ENCODE results near the gene CALML5.

The CALML5 gene

DNA sequence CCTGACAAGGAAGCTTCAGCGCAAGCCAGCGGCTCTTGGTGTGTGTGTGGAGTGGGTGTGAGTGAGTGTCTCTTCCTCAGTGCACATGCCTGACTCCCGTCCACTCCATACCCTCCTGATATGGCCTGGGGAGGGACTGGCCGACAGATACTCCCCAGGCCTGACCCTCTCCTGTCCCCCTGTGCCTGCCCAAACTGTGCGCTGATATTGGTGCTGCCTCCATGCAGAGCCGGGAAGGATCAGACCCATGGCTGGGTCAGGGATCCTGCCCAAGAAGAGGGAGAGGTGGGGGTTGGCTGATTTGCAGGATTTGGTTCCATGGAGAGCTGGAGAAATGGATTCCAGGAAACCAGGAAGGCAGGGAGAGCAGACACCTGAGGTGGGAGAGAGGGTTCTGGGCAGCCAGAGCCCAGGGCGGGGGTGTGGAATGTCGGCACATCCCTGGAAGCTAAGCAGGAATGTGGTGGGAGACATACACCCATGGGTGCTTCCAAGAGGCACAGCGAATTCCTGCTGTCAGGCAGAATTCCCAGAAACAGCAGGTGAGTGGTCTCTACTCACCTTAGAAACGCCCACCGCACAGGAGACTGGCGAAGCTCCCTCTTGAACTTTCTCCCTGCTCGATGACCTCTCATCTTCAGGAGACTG lies 6.3 kb downstream of the CALML5 start:
- no peak for DNase-seq (ENCODE audit: low read depth)
- H3K4me3 ChIP-seq (ENCODE audit: low read depth, low read length) = no peak overlapping the region
- TF ChIP-seq CTCF (conservative IDR thresholded peaks at IDR 0.05; ENCODE audit: low read depth, low read length) = no peak

DNA sequence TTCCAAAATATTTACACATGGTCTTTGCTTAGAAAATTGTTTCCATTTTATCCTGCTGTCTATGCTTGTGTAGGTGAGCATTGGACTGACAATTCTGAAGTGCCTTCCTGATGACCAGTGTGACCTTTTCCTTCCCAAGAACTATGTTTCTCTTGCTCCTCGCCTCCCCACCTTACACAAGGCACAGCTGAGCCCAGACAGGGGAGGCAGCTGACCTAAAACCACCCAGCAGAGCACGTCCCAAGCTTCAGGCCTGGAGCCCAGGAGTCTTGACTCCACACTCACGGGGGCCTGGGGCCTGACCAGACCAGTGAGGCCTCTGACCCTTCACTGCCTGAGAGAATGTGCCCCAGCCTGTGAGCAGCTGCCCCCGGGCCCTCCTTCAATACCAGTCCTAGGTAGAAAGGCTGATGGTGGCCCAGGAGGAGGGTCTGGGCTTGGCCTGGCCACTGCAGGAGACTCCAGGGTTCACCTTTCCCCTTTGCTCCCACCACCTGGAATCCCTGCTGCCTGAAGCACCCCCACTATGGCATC lies 7.0 kb downstream of the CALML5 start:
- TF ChIP-seq CTCF (conservative IDR thresholded peaks at IDR 0.05; ENCODE audit: low read depth, low read length) = no peak
- no peak for DNase-seq (ENCODE audit: low read depth)
- no peak overlapping the region for H3K4me3 ChIP-seq (ENCODE audit: low read depth, low read length)

GRCh38 chr10:5491477-5491876 lies 7.9 kb downstream of the CALML5 start:
- DNase-seq (ENCODE audit: low read depth) = no peak
- no peak for TF ChIP-seq CTCF (conservative IDR thresholded peaks at IDR 0.05; ENCODE audit: low read depth, low read length)
- H3K4me3 ChIP-seq (ENCODE audit: low read depth, low read length) = no peak overlapping the region

- TF ChIP-seq CTCF (conservative IDR thresholded peaks at IDR 0.05; ENCODE audit: low read depth, low read length) = no peak
- no peak for DNase-seq (ENCODE audit: low read depth)
- no peak overlapping the region for H3K4me3 ChIP-seq (ENCODE audit: low read depth, low read length)
Measured at GRCh38 chr10:5490698-5491464, 8.5 kb downstream of the CALML5 start.

- H3K4me3 ChIP-seq (ENCODE audit: low read depth, low read length) = no peak overlapping the region
- no peak for DNase-seq (ENCODE audit: low read depth)
Measured at GRCh38 chr10:5490032-5490431, 9.3 kb downstream of the CALML5 start.

More at GRCh38 chr10:5490032-5490431, 9.3 kb downstream of the CALML5 start:
- no peak for TF ChIP-seq CTCF (conservative IDR thresholded peaks at IDR 0.05; ENCODE audit: low read depth, low read length)
